ENCODE data around the gene NID1.

NID1 gene

GRCh38 chr1:236072001-236072400, 7.1 kb upstream of the NID1 start:
- H3K4me3 ChIP-seq = no peak overlapping the region
- H3K27ac ChIP-seq = no peak overlapping the region

- Histone ChIP-seq H3K4me3 (no peak overlapping the region), H3K27ac (no peak overlapping the region)
Measured at GRCh38 chr1:236070753-236071152, 5.9 kb upstream of the NID1 start.

- Histone ChIP-seq H3K4me3 (no peak overlapping the region), H3K27ac (no peak overlapping the region)
Measured at GRCh38 chr1:236069796-236070195, 4.9 kb upstream of the NID1 start.

- no peak overlapping the region for H3K27ac ChIP-seq
- H3K4me3 ChIP-seq = no peak overlapping the region
Measured at GRCh38 chr1:236067854-236068454, 3.1 kb upstream of the NID1 start.

GRCh38 chr1:236066828-236067386, 2.0 kb upstream of the NID1 start:
- H3K27ac ChIP-seq = peak overlapping the region in 2 of 21 experiments; percentile 3 to 8
- no peak overlapping the region for H3K4me3 ChIP-seq

GRCh38 chr1:236066054-236066453, 1.2 kb upstream of the NID1 start:
- no peak overlapping the region for H3K4me3 ChIP-seq
- H3K27ac ChIP-seq = peak overlapping the region in 2 of 21 experiments; percentile 8 to 80

- Histone ChIP-seq H3K4me3 (peak overlapping the region; percentile 47 to 79 (median 58)), H3K27ac (peak overlapping the region in 14 of 21 experiments; percentile 17 to 92 (median 80))
Measured at GRCh38 chr1:236065509-236066005, 667 bp upstream of the NID1 start.

- H3K27ac ChIP-seq = peak overlapping the region in 20 of 21 experiments; percentile 23 to 92 (median 80)
- peak overlapping the region; percentile 47 to 79 (median 58) for H3K4me3 ChIP-seq
Measured at GRCh38 chr1:236063919-236064673, 794 bp downstream of the NID1 start.

- Histone ChIP-seq H3K4me3 (peak overlapping the region; percentile 47 to 79 (median 58)), H3K27ac (peak overlapping the region in 14 of 21 experiments; percentile 66 to 92 (median 82))
Measured at GRCh38 chr1:236063551-236063918, 1.4 kb downstream of the NID1 start.

- H3K27ac ChIP-seq = no peak overlapping the region
- H3K4me3 ChIP-seq = no peak overlapping the region
Measured at GRCh38 chr1:236060286-236060685, 4.6 kb downstream of the NID1 start.

- H3K27ac ChIP-seq = peak overlapping the region in 2 of 21 experiments; percentile 2 to 21
- H3K4me3 ChIP-seq = no peak overlapping the region
Measured at GRCh38 chr1:236059011-236059410, 5.9 kb downstream of the NID1 start.

GRCh38 chr1:236058141-236058934, 6.6 kb downstream of the NID1 start:
- Histone ChIP-seq H3K27ac (peak overlapping the region in 6 of 21 experiments; percentile 2 to 49 (median 19)), H3K4me3 (no peak overlapping the region)

GRCh38 chr1:236057546-236057945, 7.3 kb downstream of the NID1 start:
- Histone ChIP-seq H3K27ac (peak overlapping the region in 4 of 21 experiments; percentile 10 to 49 (median 26)), H3K4me3 (no peak overlapping the region)

- no peak overlapping the region for H3K4me3 ChIP-seq
Measured at GRCh38 chr1:236052232-236052993, 12.5 kb downstream of the NID1 start.

GRCh38 chr1:236051242-236051791, 13.6 kb downstream of the NID1 start:
- no peak overlapping the region for H3K27ac ChIP-seq
- no peak overlapping the region for H3K4me3 ChIP-seq

More at GRCh38 chr1:236052232-236052993, 12.5 kb downstream of the NID1 start:
- no peak overlapping the region for H3K27ac ChIP-seq

- Histone ChIP-seq H3K4me3 (no peak overlapping the region), H3K27ac (no peak overlapping the region)
Measured at GRCh38 chr1:236045771-236046170, 19.1 kb downstream of the NID1 start.

GRCh38 chr1:236044341-236044740, 20.5 kb downstream of the NID1 start:
- H3K4me3 ChIP-seq = no peak overlapping the region
- H3K27ac ChIP-seq = no peak overlapping the region

GRCh38 chr1:236041631-236042618, 23.0 kb downstream of the NID1 start:
- H3K4me3 ChIP-seq = no peak overlapping the region
- no peak overlapping the region for H3K27ac ChIP-seq
